Right cardiac atrium (tissue), 5 donors: Measurements from ENCODE around the gene RPL22. TPM values are rescaled to one million over a fixed set of nuclear protein-coding genes. Genes with fewer than 3 reads are reported as not detected.

ENCODE experiments used
- ATAC-seq, 2 donors: fragments of 200-7000 bp; cut with Tn5 transposase; one replicate each; pipeline versions ENCODE4 v1.8.0 to v1.9.1; 2020; ENCODE audit warnings: moderate library complexity in 2 of 2, mild to moderate bottlenecking in 1 of 2
- DNase-seq, 3 donors: peaks; one replicate each; pipeline ENCODE4 v3.0.0-alpha.2; 2020
- H3K27ac ChIP-seq: one replicate; pipeline ENCODE4 v1.5.1; 2013; ENCODE audit warnings: mild to moderate bottlenecking, low read length, control low read depth, moderate library complexity
- H3K27me3 ChIP-seq: one replicate; pipeline ENCODE4 v1.6.1; 2013; ENCODE audit not compliant: control insufficient read depth, insufficient read depth
- H3K4me1 ChIP-seq: one replicate; pipeline ENCODE4 v1.6.1; 2013; ENCODE audit warnings: low read length; ENCODE audit not compliant: control insufficient read depth, insufficient read depth
- H3K4me3 ChIP-seq: one replicate; pipeline ENCODE4 v1.5.1; 2013; ENCODE audit warnings: low read length, control low read depth
- H3K9me3 ChIP-seq: one replicate; pipeline ENCODE4 v1.6.1; 2013; ENCODE audit warnings: low read length; ENCODE audit not compliant: control insufficient read depth
- WGBS: extraction: QIAGEN DNeasy Blood & Tissue Kit; methylation state at CpG from one replicate; pipeline ENCODE4 v1.1.7; 2013; 5-methylcytosine and 5-hydroxymethylcytosine counted together
- intact Hi-C, 4 donors: fragments of 100-400 bp; cut with DNase I; formaldehyde crosslinking; loops; one replicate each; pipeline versions ENCODE4 v1.11.0 to v1.14.0; 2022 to 2023
- polyA plus RNA-seq: library from polyadenylated mRNA; stranded (reverse); fragments of 200-250 nt; gene quantifications from one replicate; pipeline ENCODE4 v1.2.3, GENCODE V29; 2013
- total RNA-seq, 4 donors: library from RNA; stranded (reverse); fragmentation: NEBNext Ultra II Directional; extraction: Animal tissue kit (Norgen Biotek cat#: 25700); gene quantifications; one replicate each; pipeline ENCODE4 v1.2.1, GENCODE V29; 2021
- donor health status: healthy with polysubstance abuse.
- donor health status: DM: no; HTN: yes; CAD: no.
- donor health status: DM: no; HTN: no; CAD: no.
- donor health status: DM: no; HTN: yes; CAD: no; lungs with severe emphysema.
- donor health status: DM: yes; HTN: yes; CAD: no.

RPL22 gene
- total and polyA plus RNA-seq, 5 donors, result 247 to 309 (median 271) TPM

DNA sequence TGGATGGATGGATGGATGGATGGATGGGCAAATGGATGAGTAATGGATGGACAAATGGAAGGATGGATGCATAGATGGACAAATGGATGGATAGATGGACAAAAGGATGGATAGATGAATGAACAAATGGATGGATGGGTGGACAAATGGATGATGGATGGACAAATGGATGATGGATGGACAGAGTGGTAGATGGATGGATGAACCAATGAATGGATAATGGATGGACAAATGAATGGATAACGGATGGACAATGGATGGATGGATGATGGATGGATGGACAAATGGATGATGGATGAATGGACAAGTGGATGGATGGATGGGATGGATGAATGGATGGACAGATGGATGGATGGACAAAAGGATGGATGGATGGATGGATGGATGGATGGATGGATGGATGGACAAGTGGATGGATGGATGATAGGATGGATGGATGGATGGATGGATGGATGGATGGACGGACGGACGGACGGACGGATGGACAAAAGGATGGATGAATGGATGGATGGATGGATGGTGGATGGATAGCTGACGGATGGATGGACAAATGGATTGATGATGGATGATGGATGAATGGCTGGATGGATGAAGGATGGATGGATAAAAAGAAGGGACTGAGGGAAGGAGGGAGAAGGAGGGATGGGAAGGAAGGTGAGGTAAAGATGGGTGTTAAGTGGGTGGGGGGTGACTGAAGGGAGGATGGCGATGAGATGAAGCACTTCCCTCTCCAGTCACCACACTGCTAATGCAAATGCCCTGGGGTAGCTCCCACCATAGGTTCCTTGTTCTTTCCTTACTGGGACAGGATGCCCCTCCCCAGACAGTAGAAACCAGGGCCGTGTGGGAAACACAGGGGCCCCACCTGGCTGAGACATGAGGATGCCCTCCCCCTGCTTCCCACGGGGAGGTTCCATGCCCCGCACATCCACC is 49.1 kb downstream of the RPL22 start:
- intact Hi-C loops, result no loop called here
- no peak for ATAC-seq
- WGBS, result 90% methylated on average over 11 of the region's 11 CpGs
- Histone ChIP-seq H3K4me1 (no peaks in the 10 kb centered on the region), H3K9me3 (no peaks in the 10 kb centered on the region), H3K4me3 (no peak overlapping the region), H3K27ac (no peak overlapping the region), H3K27me3 (no peaks in the 10 kb centered on the region)
- DNase-seq, result peak in 1 of 3 donors; percentile 0

DNA sequence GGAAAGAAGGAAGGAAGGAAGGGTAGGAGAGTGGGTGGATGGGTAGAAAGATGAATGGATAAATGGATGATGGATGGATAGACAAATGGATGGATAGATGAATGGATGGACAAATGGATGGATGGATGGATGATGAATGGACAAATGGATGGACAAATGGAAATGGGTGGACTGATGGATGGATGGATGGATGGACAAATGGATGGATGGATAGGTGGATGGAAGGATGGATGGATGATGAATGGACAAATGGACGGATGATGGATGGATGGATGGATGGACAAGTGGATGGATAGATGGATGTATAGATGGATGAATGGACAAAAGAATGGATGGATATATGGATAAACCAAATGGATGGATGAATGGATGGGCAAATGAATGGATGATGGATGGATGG is 49.8 kb downstream of the RPL22 start:
- Histone ChIP-seq H3K9me3 (no peaks in the 10 kb centered on the region), H3K4me1 (no peaks in the 10 kb centered on the region), H3K4me3 (no peak overlapping the region), H3K27ac (no peak overlapping the region), H3K27me3 (no peaks in the 10 kb centered on the region)
- intact Hi-C loops, result no loop called here
- ATAC-seq, result no peak
- 93% methylated on average over 1 of the region's 1 CpG for WGBS
- no peak for DNase-seq

GRCh38 chr1:6148497-6149241 is 50.7 kb downstream of the RPL22 start:
- no peaks in the 10 kb centered on the region for H3K9me3 ChIP-seq
- intact Hi-C loops, result no loop called here
- H3K4me3 ChIP-seq, result no peak overlapping the region

GRCh38 chr1:6145864-6146410 is 53.5 kb downstream of the RPL22 start:
- no peaks in the 10 kb centered on the region for H3K27me3 ChIP-seq
- H3K4me1 ChIP-seq, result no peaks in the 10 kb centered on the region
- H3K4me3 ChIP-seq, result no peak overlapping the region
- H3K9me3 ChIP-seq, result no peaks in the 10 kb centered on the region
- 84% methylated on average over 24 of the region's 24 CpGs for WGBS
- no peak overlapping the region for H3K27ac ChIP-seq
- intact Hi-C loops, result no loop called here
- ATAC-seq, result no peak
- DNase-seq, result peak in 1 of 3 donors; percentile 41

More at GRCh38 chr1:6148497-6149241, 50.7 kb downstream of the RPL22 start:
- WGBS, result 5% methylated on average over 53 of the region's 53 CpGs
- H3K4me1 ChIP-seq, result no peaks in the 10 kb centered on the region
- ATAC-seq, result peak; percentile 40 to 79
- H3K27me3 ChIP-seq, result no peaks in the 10 kb centered on the region
- H3K27ac ChIP-seq, result no peak overlapping the region
- DNase-seq, result peak; percentile 35 to 72 (median 47)

DNA sequence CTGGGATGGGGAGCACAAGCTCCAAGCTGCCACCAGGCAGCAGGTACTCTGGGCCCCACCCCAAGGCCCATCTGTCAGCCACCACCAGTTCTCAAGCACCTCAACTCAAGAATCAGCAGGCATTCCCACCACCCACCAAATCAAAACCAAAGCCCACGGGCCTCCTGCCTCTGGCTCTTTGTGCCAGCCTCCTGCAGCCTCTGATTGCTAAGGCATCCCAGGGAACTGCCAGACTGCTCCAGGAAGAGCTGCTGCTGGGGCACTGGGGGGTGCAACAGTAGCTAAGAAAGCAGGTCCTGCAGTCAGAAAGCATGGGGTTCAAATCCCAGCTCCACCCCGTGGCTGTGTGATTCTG is 54.0 kb downstream of the RPL22 start:
- no peak for DNase-seq
- intact Hi-C loops, result no loop called here
- ATAC-seq, result no peak
- 60% methylated on average over 2 of the region's 2 CpGs for WGBS
- no peaks in the 10 kb centered on the region for H3K4me1 ChIP-seq
- H3K27ac ChIP-seq, result no peak overlapping the region
- no peaks in the 10 kb centered on the region for H3K9me3 ChIP-seq
- no peak overlapping the region for H3K4me3 ChIP-seq
- no peaks in the 10 kb centered on the region for H3K27me3 ChIP-seq

DNA sequence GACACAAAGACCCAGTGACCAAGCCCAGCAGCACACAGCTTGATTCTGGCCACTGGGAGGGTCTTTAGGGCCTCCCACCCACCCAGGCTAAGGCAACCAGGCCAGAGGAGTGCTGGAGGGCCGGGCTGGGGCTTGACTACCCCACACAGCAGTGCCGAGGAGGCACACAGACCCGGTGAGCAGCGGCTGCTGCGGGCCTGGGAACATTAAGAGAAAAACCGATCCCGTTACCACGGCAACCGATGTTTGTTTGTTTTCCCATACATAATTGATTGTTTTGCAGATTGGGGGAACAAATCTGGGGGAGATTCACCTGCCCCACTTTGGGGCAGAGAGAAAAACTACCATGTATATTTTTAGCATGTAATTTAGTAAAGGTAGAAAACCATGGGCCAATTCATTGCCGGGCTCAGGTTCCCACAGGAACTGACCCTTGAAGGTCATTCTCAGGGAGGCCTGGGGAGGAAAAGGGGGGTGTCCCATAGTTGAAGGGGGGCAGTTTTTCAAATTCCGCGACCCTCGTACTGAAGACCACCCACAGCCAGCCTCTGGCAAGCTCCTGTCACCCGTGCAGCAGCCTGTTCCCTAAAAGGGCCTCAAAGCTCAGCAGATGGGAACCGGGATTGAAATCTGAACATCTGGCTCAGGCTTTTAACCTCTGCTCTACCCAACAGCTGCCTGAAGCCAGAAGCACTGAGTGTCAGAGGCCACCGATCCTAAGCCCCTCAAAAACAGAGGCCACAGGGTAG is 54.6 kb downstream of the RPL22 start:
- intact Hi-C loops, result no loop called here
- Histone ChIP-seq H3K27ac (no peak overlapping the region), H3K4me1 (no peaks in the 10 kb centered on the region), H3K27me3 (no peaks in the 10 kb centered on the region), H3K9me3 (no peaks in the 10 kb centered on the region), H3K4me3 (no peak overlapping the region)
- 41% methylated on average over 16 of the region's 16 CpGs for WGBS
- ATAC-seq (no peak), DNase-seq (peak in 1 of 3 donors; percentile 15)

DNA sequence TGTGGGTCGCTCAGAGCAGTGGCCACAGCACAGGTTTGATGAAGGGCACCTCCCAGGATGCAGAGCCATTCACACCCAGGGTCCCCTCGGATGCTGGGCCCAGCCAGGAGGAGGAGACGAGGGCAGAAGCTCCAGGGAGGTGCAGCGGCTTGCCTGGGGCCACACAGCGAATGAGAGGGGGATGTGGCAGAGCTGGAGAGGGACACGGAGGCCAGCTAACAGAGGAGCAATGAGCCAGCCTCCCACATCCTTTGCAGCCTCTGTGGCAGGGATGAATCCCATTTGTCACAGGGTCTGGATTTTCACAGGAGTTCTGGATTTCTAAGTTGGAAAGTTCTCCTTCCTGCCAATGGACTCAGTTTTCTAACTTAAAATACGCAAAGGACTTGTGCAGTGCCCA is 55.2 kb downstream of the RPL22 start:
- Histone ChIP-seq H3K9me3 (no peaks in the 10 kb centered on the region), H3K27me3 (no peaks in the 10 kb centered on the region), H3K27ac (no peak overlapping the region), H3K4me3 (no peak overlapping the region), H3K4me1 (no peaks in the 10 kb centered on the region)
- intact Hi-C loops, result no loop called here
- 66% methylated on average over 7 of the region's 7 CpGs for WGBS
- ATAC-seq (no peak), DNase-seq (peak in 1 of 3 donors; percentile 26)

GRCh38 chr1:6143395-6143794 is 56.0 kb downstream of the RPL22 start:
- 84% methylated on average over 4 of the region's 4 CpGs for WGBS
- DNase-seq (no peak), ATAC-seq (no peak)
- H3K4me3 ChIP-seq, result no peak overlapping the region
- H3K27me3 ChIP-seq, result no peaks in the 10 kb centered on the region
- intact Hi-C loops, result no loop called here
- no peaks in the 10 kb centered on the region for H3K4me1 ChIP-seq
- H3K27ac ChIP-seq, result no peak overlapping the region
- H3K9me3 ChIP-seq, result no peaks in the 10 kb centered on the region

- ATAC-seq (no peak), DNase-seq (no peak)
- H3K4me3 ChIP-seq, result no peak overlapping the region
- no peaks in the 10 kb centered on the region for H3K4me1 ChIP-seq
- 69% methylated on average over 4 of the region's 4 CpGs for WGBS
- no peaks in the 10 kb centered on the region for H3K27me3 ChIP-seq
- H3K9me3 ChIP-seq, result no peaks in the 10 kb centered on the region
- H3K27ac ChIP-seq, result no peak overlapping the region
- intact Hi-C loops, result no loop called here
Observed at GRCh38 chr1:6142734-6143133, 56.7 kb downstream of the RPL22 start.

GRCh38 chr1:6142036-6142621 is 57.3 kb downstream of the RPL22 start:
- peak in 1 of 3 donors; percentile 23 for DNase-seq
- no peak for ATAC-seq
- intact Hi-C loops, result no loop called here
- Histone ChIP-seq H3K27me3 (no peaks in the 10 kb centered on the region), H3K4me1 (no peaks in the 10 kb centered on the region), H3K4me3 (no peak overlapping the region), H3K9me3 (no peaks in the 10 kb centered on the region), H3K27ac (no peak overlapping the region)
- 94% methylated on average over 33 of the region's 33 CpGs for WGBS
